GM08714 (cell line): Measurements from ENCODE around the gene MICALL2.

Experiments used
- H3K4me3 ChIP-seq: fragments of 200-500 bp; sonication (Bioruptor generic); 2 replicates; pipeline ENCODE4 v1.5.1; 2014; ENCODE audit warnings: mild to moderate bottlenecking, low read length, inconsistent platforms
- ZNF274 ChIP-seq: IDR thresholded peaks from 2 replicates; pipeline ENCODE4 v1.6.1; 2012; ENCODE audit warnings: mild to moderate bottlenecking, low read depth, low read length

Gene MICALL2

DNA sequence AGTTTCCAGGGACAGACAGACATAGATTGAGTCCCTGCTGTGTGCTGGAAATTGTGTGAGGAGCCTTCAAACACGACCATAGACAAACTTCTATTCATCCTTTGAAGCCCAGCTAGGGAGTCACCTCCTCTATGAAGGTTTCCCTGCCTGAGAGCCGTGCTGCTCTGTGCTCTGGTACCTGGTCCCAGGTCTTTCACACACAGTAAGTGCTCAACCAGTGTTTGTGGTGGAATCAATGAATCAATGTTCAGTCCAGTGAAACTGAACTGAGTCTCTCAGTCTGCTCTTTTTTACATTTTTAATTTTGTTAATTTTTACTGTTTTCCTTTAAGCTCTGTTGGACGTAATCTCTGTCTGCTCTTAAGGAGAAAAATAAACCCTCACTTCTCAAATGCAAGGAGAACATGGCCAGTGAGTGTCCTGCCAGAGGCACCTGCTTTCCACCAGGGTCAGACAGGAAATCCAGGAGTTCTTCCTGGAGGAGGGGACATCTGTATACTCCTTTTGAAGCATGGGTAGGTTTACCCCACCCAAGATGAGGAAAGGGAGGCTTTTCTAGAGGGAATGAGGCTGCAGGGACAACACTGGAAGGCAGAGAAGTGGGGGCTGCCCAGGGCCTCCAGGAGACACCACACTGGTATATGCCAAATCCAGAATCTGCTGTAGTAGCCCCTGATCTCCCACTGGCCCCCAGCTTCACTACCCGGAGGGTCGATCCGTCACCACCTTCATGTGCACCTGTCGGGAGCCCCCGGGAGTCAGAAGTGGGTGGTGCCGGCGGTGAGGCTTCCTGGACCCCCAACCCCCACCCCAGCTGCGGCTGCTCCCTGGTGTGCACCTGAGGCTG lies 56.3 kb downstream of the MICALL2 start:
- no peak overlapping the region for H3K4me3 ChIP-seq
- TF ChIP-seq ZNF274 = no peak

- no peak overlapping the region for H3K4me3 ChIP-seq
- no peak for TF ChIP-seq ZNF274
Observed at GRCh38 chr7:1402110-1402790, 57.0 kb downstream of the MICALL2 start.

DNA sequence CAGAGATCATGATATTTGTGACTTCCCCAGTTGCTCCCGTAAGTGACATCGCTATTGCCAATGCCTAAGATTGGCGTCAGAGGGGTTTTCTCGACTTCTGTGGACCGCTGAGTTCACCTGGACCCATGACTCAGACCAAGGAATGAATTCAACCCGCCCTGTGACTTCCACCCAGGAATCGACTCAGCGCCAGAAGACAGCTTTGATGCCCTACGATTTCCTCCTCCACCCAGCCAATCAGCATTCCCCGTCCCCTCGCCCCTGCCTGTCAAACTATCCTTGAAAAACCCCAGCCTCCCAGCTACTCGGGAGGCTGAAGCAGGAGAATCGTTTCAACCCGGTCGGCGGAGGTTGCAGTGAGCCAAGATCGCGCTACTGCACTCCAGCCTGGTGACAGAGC lies 58.3 kb downstream of the MICALL2 start:
- TF ChIP-seq ZNF274 = no peak
- H3K4me3 ChIP-seq = no peak overlapping the region

DNA sequence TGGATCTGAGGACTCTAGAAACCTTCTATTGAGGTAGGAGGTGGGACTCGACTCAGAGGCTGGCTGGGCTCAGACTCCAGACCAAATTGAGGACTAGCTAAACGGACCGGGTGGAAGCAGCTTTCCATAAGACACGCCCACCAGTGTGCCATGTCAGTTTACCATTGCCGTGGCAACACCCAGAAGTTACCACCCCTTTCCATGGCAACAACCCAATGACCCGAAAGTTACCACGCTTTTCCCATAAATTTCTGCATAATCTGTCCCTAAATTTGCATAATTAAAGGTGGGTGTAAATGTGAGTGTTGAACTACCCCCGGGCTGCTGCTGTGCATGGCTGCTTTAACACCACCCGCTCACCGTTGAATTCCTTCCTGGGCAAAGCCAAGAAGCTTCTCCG lies 58.9 kb downstream of the MICALL2 start:
- TF ChIP-seq ZNF274 = no peak
- H3K4me3 ChIP-seq = no peak overlapping the region

DNA sequence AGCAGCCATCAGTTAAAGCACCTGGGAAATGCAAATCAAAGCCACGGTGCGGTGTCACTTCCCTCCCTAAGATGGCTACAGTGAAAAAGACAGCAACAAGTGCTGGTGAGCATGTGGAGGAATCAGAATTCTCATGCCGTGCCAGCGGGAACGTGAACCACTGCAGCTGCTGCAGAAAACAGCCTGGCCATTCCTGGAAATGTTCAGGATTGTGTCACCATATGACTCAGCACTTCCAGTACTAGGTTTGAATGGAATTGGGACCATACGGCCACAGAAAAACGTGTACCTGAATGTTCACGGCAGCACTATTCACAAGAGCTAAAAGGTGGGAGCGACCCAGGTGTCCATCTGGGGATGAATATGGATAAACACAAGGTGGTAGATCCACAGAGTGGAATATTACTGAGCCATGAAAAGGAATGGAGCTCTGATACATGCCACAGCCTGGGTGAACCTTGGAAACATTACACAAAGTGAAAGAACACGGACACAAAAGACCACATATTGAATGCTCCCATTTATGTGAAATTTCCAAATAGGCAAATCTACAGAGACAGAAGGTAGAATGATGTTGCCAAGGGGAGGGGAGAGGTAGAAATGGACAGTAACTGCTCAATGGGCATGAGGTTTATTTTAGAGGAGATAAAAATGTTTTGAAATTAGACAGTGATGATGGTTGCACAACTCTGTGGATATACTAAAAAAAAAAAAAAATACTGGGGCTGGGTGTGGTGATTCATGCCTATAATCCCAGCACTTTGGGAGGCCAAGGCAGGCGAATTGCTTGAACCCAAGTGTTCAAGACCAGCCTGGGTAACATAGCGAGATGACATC lies 61.6 kb downstream of the MICALL2 start:
- no peak overlapping the region for H3K4me3 ChIP-seq
- no peak for TF ChIP-seq ZNF274

- no peak for TF ChIP-seq ZNF274
- H3K4me3 ChIP-seq = no peak overlapping the region
Observed at GRCh38 chr7:1396195-1396594, 63.1 kb downstream of the MICALL2 start.

GRCh38 chr7:1395211-1396070 lies 63.8 kb downstream of the MICALL2 start:
- no peak overlapping the region for H3K4me3 ChIP-seq

DNA sequence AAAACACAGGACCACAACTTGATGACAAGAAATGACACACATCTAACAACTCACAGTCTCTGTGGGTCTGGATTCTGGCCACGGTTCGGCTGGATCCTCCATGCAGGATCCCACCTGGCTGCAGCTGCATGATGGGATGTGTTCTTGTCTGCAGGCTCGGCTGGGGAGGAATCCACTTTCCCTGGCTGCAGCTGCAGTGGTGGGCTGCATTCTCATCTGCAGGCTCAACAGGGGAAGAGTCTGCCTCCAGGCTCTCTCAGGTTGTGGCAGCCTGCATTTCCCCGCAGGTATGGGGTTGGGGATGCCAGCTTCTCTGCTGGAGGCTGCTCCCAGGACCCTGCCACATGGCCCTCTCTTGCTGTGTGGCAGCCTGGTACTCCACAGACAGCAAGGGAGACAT lies 64.9 kb downstream of the MICALL2 start:
- no peak overlapping the region for H3K4me3 ChIP-seq
- TF ChIP-seq ZNF274 = no peak

More at GRCh38 chr7:1395211-1396070, 63.8 kb downstream of the MICALL2 start:
- no peak for TF ChIP-seq ZNF274

GRCh38 chr7:1393421-1393820 lies 65.8 kb downstream of the MICALL2 start:
- H3K4me3 ChIP-seq = no peak overlapping the region
- TF ChIP-seq ZNF274 = no peak

DNA sequence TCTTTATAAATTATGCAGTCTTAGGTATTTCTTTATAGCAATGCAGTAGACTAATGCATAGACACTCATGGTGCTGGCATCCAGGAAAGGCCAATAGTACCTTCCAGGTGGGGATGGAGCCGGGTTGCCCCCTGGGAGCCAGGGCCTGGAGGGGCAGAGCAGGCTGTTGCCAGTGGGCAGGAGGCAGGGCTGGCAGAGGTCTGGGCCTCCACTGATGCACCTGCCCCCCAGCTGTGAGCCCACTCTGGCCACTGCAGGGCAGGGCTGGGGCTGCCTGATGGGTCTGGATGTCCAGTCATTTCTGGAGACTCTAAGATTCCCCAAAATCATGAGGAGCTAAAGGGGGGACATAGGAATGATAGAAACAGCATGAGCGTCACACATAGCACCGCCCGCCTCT lies 66.7 kb downstream of the MICALL2 start:
- TF ChIP-seq ZNF274 = no peak
- H3K4me3 ChIP-seq = no peak overlapping the region

DNA sequence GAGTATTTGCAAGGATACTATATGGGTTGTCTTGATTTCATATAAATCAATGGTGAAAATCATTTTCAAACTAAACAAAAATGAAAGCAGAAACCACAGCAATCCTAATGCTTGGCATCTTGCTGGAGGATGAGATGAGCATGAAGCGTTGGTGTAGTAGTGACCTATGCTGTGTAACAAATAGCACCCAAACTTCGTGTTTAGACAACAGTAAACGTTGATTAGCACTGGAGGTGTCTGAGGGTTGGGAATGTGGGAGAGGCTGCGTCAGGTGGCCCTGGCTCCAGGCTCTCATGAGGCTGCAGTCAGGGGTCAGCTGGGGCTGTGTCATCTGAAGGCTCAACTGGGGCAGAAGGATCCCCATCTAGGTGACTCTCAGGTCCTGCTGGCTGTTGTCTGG lies 67.8 kb downstream of the MICALL2 start:
- TF ChIP-seq ZNF274 = no peak
- no peak overlapping the region for H3K4me3 ChIP-seq

DNA sequence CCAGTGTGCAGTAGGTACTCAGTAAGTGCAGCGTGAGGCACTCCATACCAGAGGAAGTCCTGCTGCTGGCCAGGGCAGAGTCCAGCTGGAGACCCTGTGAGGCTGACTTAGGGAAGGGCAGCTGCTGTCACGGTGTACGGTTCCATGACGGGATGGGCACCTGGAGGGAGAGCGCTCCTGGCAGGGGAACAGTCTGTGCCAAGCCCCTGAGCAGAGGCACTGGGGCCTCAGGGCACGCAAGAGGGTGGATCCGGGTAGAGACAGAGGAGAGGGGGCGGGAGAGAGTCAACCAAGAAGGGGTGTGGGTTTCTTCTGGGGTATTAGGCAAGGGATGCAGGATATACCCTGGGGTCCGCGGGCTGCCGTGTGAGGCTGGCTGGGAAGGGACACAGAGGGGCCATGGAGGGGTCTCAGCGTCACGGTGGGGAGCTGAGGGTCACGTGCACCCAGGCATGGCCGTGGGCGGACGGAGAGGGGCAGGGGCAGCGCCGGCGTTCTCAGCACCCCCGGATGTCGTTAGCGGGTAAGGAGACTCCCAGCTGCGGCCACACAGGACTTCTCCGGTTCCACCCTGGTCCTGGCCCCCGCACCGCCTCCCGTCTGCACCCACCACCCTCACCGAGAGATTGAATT lies 70.5 kb downstream of the MICALL2 start:
- no peak overlapping the region for H3K4me3 ChIP-seq
- TF ChIP-seq ZNF274 = no peak

GRCh38 chr7:1388021-1388702 lies 71.1 kb downstream of the MICALL2 start:
- no peak for TF ChIP-seq ZNF274
- no peak overlapping the region for H3K4me3 ChIP-seq
